Natural killer cell (primary cell): Measurements from ENCODE around the gene EID2B. TPM values are rescaled to one million over a fixed set of nuclear protein-coding genes. Genes with fewer than 3 reads are reported as not detected.

Source experiments
- ATAC-seq, 3 donors: fragments of 150-1000 bp in 2 of 3; fragments of 200-7000 bp in 1 of 3; cut with Tn5 transposase; 1 replicate in 1 of 3; 2 replicates in 2 of 3; pipeline ENCODE4 v1.10.0; 2021; ENCODE audit warnings: mild to moderate bottlenecking in 2 of 3, moderate library complexity in 2 of 3
- DNase-seq, 2 donors: peaks; one replicate each; pipeline versions ENCODE4 v3.0.0 to v3.0.0-alpha.2; 2013 to 2021; ENCODE audit warnings: mixed read lengths in 1 of 2
- H3K27ac ChIP-seq: one replicate; pipeline ENCODE4 v1.5.1; 2013; ENCODE audit warnings: mild to moderate bottlenecking, low read length
- H3K27me3 ChIP-seq: one replicate; pipeline ENCODE4 v1.6.1; 2013; ENCODE audit warnings: low read length; ENCODE audit not compliant: control insufficient read depth, insufficient read depth
- H3K36me3 ChIP-seq: one replicate; pipeline ENCODE4 v1.6.1; 2013; ENCODE audit warnings: low read length; ENCODE audit not compliant: control insufficient read depth, insufficient read depth
- H3K4me1 ChIP-seq: one replicate; pipeline ENCODE4 v1.6.1; 2013; ENCODE audit warnings: low read length; ENCODE audit not compliant: control insufficient read depth, insufficient read depth
- H3K4me3 ChIP-seq: one replicate; pipeline ENCODE4 v1.5.1; 2013; ENCODE audit warnings: low read length
- H3K9me3 ChIP-seq: one replicate; pipeline ENCODE4 v1.6.1; 2013; ENCODE audit warnings: low read length; ENCODE audit not compliant: control insufficient read depth, insufficient read depth
- H3K27ac Mint-ChIP-seq, 2 donors: one replicate each; pipeline ENCODE4 v1.8.0; 2022; ENCODE audit warnings: mild to moderate bottlenecking in 2 of 2, mixed read lengths in 2 of 2, moderate library complexity in 1 of 2
- H3K27me3 Mint-ChIP-seq, 2 donors: one replicate each; pipeline ENCODE4 v1.8.0; 2022; ENCODE audit warnings: low read depth in 2 of 2, mixed read lengths in 2 of 2
- H3K36me3 Mint-ChIP-seq: one replicate; pipeline ENCODE4 v1.8.0; 2022; ENCODE audit warnings: mixed read lengths
- H3K4me1 Mint-ChIP-seq, 2 donors: one replicate each; pipeline ENCODE4 v1.8.0; 2022; ENCODE audit warnings: mixed read lengths in 2 of 2
- H3K4me3 Mint-ChIP-seq: one replicate; pipeline ENCODE4 v1.8.0; 2022; ENCODE audit warnings: mild to moderate bottlenecking, moderate library complexity, mixed read lengths
- H3K9me3 Mint-ChIP-seq, 2 donors: one replicate each; pipeline ENCODE4 v1.8.0; 2022; ENCODE audit warnings: mixed read lengths in 2 of 2
- WGBS: methylation state at CpG from one replicate; pipeline ENCODE4 v1.1.7; 2013; ENCODE audit warnings: missing lambda C conversion rate; ENCODE audit not compliant: insufficient coverage; 5-methylcytosine and 5-hydroxymethylcytosine counted together
- intact Hi-C: fragments of 100-400 bp; cut with micrococcal nuclease; formaldehyde crosslinking; loops from one replicate; pipeline ENCODE4 v1.14.2; 2022
- total RNA-seq, 4 donors: library from RNA; stranded (reverse); fragments of 120-200 nt in 1 of 4; gene quantifications; one replicate each; pipeline versions ENCODE4 v1.2.3 to v1.2.4, GENCODE V29; 2013 to 2022
- TF ChIP-seq, protein P1 (sequence below): fragments of 200-600 bp; IDR thresholded peaks from one replicate; pipeline ENCODE4 v1.8.0; 2022; ENCODE audit warnings: antibody characterized with exemption

The EID2B gene
- total RNA-seq, 3 donors from 2014 or later (not counting 1 experiment from before 2014, with no cell fraction given): 4.6 to 6.7 (median 5.8) TPM

- Mint-ChIP-seq H3K4me3 (peak overlapping the region; percentile 93), H3K36me3 (no peaks in the 10 kb centered on the region), H3K27ac (peak overlapping the region; percentile 92 to 94), H3K27me3 (no peaks in the 10 kb centered on the region), H3K4me1 (peaks cover 20 to 22% of the 10 kb centered on the region in 2 donors), H3K9me3 (no peaks in the 10 kb centered on the region)
- peaks cover 9% of the 10 kb centered on the region for H3K36me3 ChIP-seq
- no peaks in the 10 kb centered on the region for H3K9me3 ChIP-seq
- peaks cover 19% of the 10 kb centered on the region for H3K4me1 ChIP-seq
- ATAC-seq (peak in 1 of 3 donors; percentile 3), DNase-seq (no peak)
- peak overlapping the region; percentile 77 for H3K27ac ChIP-seq
- TF ChIP-seq, protein P1, sequence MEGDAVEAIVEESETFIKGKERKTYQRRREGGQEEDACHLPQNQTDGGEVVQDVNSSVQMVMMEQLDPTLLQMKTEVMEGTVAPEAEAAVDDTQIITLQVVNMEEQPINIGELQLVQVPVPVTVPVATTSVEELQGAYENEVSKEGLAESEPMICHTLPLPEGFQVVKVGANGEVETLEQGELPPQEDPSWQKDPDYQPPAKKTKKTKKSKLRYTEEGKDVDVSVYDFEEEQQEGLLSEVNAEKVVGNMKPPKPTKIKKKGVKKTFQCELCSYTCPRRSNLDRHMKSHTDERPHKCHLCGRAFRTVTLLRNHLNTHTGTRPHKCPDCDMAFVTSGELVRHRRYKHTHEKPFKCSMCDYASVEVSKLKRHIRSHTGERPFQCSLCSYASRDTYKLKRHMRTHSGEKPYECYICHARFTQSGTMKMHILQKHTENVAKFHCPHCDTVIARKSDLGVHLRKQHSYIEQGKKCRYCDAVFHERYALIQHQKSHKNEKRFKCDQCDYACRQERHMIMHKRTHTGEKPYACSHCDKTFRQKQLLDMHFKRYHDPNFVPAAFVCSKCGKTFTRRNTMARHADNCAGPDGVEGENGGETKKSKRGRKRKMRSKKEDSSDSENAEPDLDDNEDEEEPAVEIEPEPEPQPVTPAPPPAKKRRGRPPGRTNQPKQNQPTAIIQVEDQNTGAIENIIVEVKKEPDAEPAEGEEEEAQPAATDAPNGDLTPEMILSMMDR: no peak
- under 1% methylated on average over 12 of the region's 12 CpGs for WGBS
- peak overlapping the region; percentile 99 for H3K4me3 ChIP-seq
- intact Hi-C loops: loop anchor here (5.0 kb wide), 1 partner anchor 84 kb away; no protein-coding TSS in a partner anchor
- H3K27me3 ChIP-seq: no peaks in the 10 kb centered on the region
Observed at GRCh38 chr19:39481229-39481545, 51.5 kb downstream of the EID2B start.

Other genes with a start within 250 kb of the EID2B start
- gene IFNL1, start 236.4 kb downstream of the EID2B start, total RNA-seq: 1 to 10 TPM in 1 of 3 donors, under 1 TPM in 1, not detected in 1; 0.33 to 1.4 TPM
- gene LRFN1, start 212.0 kb downstream of the EID2B start, total RNA-seq: 10 to 100 TPM in 1 of 3 donors, 1 to 10 TPM in 2; 5.9 to 12.5 (median 6.9) TPM
- gene GMFG, start 196.8 kb downstream of the EID2B start, total RNA-seq: 100 to 1,000 TPM; 315 to 331 (median 329) TPM
- 10 to 100 TPM; 67.8 to 80.8 (median 78.9) TPM for gene SAMD4B, start 190.4 kb downstream of the EID2B start, total RNA-seq
- gene PAF1, start 141.7 kb downstream of the EID2B start, total RNA-seq: 10 to 100 TPM; 54.3 to 80.9 (median 68.3) TPM
- gene MED29, start 141.5 kb downstream of the EID2B start, total RNA-seq: 10 to 100 TPM; 37.5 to 49.1 (median 45.9) TPM
- 1,000 to 10,000 TPM; 1,232 to 2,074 (median 1,769) TPM for gene ZFP36, start 126.0 kb downstream of the EID2B start, total RNA-seq
- gene PLEKHG2, start 120.2 kb downstream of the EID2B start, total RNA-seq: 100 to 1,000 TPM in 1 of 3 donors, 10 to 100 TPM in 2; 70.2 to 129 (median 80.7) TPM
- 1,000 to 10,000 TPM; 1,227 to 1,543 (median 1,399) TPM for gene RPS16, start 96.9 kb downstream of the EID2B start, total RNA-seq
- 100 to 1,000 TPM; 228 to 256 (median 230) TPM for gene SUPT5H, start 87.3 kb downstream of the EID2B start, total RNA-seq
- 10 to 100 TPM; 50.1 to 67.2 (median 60.8) TPM for gene TIMM50, start 52.0 kb downstream of the EID2B start, total RNA-seq
- gene DLL3, start 33.9 kb downstream of the EID2B start, total RNA-seq: not detected
- not detected for gene SELENOV, start 17.7 kb downstream of the EID2B start, total RNA-seq
- gene EID2, start 7.3 kb upstream of the EID2B start, total RNA-seq: 10 to 100 TPM; 11.9 to 19.9 (median 15.6) TPM
- not detected for gene LGALS13, start 69.7 kb upstream of the EID2B start, total RNA-seq
- gene LGALS16, start 123.1 kb upstream of the EID2B start, total RNA-seq: not detected
- gene LGALS14, start 171.6 kb upstream of the EID2B start, total RNA-seq: not detected
- 100 to 1,000 TPM in 1 of 3 donors, 10 to 100 TPM in 1, not detected in 1; 11.2 to 487 TPM for gene CLC, start 205.2 kb upstream of the EID2B start, total RNA-seq
- not detected for gene LEUTX, start 246.0 kb upstream of the EID2B start, total RNA-seq